Measurements from ENCODE around the gene SAMD14. TPM values are rescaled to one million over a fixed set of nuclear protein-coding genes. Genes with fewer than 3 reads are reported as not detected.

The SAMD14 gene
- total RNA-seq, 1 donor from 2014 or later = 8.7 TPM

DNA sequence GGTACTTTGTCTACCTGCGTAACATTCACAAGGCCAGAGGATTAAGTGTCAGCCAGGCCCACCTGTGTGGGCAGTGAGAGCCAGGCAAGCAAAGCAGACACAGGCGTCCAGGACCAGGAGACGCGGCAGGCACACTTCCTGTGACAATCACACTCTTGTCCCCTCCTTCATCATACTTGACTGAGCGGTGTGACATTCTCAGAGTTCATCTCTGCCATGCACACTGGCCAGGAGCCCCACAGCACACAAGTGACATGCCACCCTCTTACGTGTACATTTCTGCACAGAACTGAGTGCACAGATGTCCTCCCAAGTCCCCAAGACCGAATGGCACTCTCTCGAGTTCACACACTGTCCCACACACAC is 11.8 kb upstream of the SAMD14 start:
- TF ChIP-seq, protein P1, sequence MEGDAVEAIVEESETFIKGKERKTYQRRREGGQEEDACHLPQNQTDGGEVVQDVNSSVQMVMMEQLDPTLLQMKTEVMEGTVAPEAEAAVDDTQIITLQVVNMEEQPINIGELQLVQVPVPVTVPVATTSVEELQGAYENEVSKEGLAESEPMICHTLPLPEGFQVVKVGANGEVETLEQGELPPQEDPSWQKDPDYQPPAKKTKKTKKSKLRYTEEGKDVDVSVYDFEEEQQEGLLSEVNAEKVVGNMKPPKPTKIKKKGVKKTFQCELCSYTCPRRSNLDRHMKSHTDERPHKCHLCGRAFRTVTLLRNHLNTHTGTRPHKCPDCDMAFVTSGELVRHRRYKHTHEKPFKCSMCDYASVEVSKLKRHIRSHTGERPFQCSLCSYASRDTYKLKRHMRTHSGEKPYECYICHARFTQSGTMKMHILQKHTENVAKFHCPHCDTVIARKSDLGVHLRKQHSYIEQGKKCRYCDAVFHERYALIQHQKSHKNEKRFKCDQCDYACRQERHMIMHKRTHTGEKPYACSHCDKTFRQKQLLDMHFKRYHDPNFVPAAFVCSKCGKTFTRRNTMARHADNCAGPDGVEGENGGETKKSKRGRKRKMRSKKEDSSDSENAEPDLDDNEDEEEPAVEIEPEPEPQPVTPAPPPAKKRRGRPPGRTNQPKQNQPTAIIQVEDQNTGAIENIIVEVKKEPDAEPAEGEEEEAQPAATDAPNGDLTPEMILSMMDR (IDR thresholded peaks at IDR 0.05) = no peak
- TF ChIP-seq EZH2 (IDR thresholded peaks at IDR 0.05) (no peak), EZH2phosphoT487 (IDR thresholded peaks at IDR 0.05) (no peak)
- Histone ChIP-seq H3F3A (ENCODE audit: low read depth) (peaks cover 8% of the 10 kb centered on the region), H3K27me3 (no peaks in the 10 kb centered on the region), H3K36me3 (no peaks in the 10 kb centered on the region), H3K79me2 (ENCODE audit: low read depth) (peaks cover 8% of the 10 kb centered on the region), H3K9me3 (ENCODE audit: low read depth) (no peaks in the 10 kb centered on the region), H3K4me2 (no peak overlapping the region), H2AFZ (replicated peaks) (no peak overlapping the region), H3K4me1 (peaks cover 5% of the 10 kb centered on the region), H4K20me1 (ENCODE audit: low read depth) (peaks cover 29% of the 10 kb centered on the region), H3K9ac (no peak overlapping the region), H3K27ac (no peak overlapping the region), H3K4me3 (no peak overlapping the region)
- H3K4me1 Mint-ChIP-seq = peaks cover 16% of the 10 kb centered on the region
- no peak overlapping the region for H3K4me3 Mint-ChIP-seq
- H3K27me3 Mint-ChIP-seq (ENCODE audit: insufficient read depth, low read depth) = peaks cover 15% of the 10 kb centered on the region
- H3K27ac Mint-ChIP-seq = no peak overlapping the region
- DNase-seq (ENCODE audit: low spot score) = no peak
- peaks cover 43% of the 10 kb centered on the region for H3K36me3 Mint-ChIP-seq
- H3K9me3 Mint-ChIP-seq = no peaks in the 10 kb centered on the region

DNA sequence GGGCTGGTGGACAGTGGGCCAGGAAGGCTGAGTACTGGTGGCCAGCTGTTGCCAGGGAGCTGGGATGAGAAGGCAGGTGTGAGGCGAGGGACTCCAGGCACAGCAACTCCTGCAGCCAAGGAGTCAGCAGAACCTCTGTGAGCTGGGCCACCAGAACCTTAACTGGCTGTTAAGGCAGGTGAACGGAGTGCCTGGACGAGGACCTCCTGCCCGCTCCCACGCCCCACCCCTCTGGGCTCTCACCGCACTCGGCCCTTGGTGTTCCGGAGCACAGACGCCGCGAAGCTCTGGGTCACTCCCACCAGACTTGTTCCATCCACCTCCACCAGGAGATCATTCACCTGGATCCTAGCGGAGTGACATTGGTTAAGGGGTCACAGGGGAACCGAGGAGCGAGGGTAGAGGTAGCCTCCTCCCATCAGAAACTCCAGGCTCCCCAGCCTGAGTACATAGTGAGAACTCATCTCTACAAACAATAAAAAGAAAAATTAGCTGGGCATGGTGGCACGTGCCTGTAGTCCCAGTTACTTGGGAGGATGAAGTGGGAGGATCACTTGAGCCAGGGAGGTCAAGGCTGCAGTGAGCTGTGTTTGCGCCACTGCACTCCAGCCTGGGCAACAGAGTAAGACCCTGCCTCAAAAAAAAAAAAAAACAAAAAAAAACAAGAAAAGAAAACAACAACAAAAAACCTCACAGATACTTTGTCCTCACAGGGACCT is 11.2 kb upstream of the SAMD14 start:
- H3K27ac ChIP-seq = no peak overlapping the region
- no peak for DNase-seq (ENCODE audit: low spot score)
- Mint-ChIP-seq H3K36me3 (peaks cover 46% of the 10 kb centered on the region), H3K9me3 (no peaks in the 10 kb centered on the region), H3K27me3 (ENCODE audit: insufficient read depth, low read depth) (peaks cover 13% of the 10 kb centered on the region), H3K4me1 (peaks cover 12% of the 10 kb centered on the region), H3K27ac (no peak overlapping the region), H3K4me3 (no peak overlapping the region)
- peaks cover 8% of the 10 kb centered on the region for H3F3A ChIP-seq (ENCODE audit: low read depth)
- TF ChIP-seq EZH2 (IDR thresholded peaks at IDR 0.05) = no peak
- TF ChIP-seq, protein P1 (IDR thresholded peaks at IDR 0.05) = no peak
- no peak for TF ChIP-seq EZH2phosphoT487 (IDR thresholded peaks at IDR 0.05)
- H3K36me3 ChIP-seq = no peaks in the 10 kb centered on the region
- no peaks in the 10 kb centered on the region for H3K9me3 ChIP-seq (ENCODE audit: low read depth)
- H3K4me2 ChIP-seq = no peak overlapping the region
- H3K4me1 ChIP-seq = no peaks in the 10 kb centered on the region
- no peak overlapping the region for H3K9ac ChIP-seq
- peaks cover 2% of the 10 kb centered on the region for H3K79me2 ChIP-seq (ENCODE audit: low read depth)
- peaks cover 23% of the 10 kb centered on the region for H4K20me1 ChIP-seq (ENCODE audit: low read depth)
- no peak overlapping the region for H3K4me3 ChIP-seq
- no peaks in the 10 kb centered on the region for H3K27me3 ChIP-seq
- no peak overlapping the region for H2AFZ ChIP-seq (replicated peaks)

DNA sequence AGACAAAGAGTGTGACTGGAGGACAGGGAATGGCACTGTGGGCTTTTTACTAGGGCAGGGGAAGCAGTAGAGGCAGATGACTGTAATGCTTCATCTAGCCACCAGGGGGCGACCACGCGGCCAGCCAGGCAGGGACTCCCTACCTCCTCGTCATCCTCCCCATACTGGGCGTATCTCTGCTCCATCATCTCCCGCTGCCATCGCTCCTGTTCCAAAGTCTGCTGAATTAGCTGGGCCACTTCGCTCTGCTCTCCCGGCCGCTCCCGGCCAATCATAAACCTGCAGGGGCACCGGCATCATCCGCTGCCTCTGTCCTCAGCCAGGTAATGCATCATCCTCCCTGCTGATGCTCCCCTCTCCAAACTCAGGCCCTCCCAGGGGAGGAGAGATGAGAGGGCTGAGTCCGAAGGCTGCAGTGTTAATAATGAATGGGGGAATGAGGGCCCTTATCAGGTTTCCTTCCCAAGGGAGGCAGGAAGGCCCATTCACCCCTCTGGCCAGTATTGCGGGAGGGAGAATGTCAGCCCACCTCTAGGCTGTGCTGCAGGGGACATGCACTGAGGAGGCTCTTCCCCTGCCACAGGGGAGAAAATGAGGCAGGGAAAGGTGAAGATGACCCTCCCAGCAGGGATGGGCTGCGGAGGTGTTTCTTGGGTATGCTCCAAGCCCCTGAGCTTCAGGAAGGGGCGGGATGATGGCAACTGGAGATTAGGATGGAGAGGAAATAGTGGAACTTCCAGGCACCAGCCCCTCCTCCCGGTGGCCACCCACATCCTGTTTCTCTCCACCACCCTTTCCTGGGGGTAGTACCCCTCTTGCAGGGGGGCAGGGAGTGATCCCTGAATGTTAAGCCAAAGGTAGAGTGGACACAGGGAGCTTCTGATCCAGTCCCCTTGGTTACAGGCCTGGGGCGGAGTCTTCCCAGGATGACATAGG is 10.3 kb upstream of the SAMD14 start:
- peaks cover 7% of the 10 kb centered on the region for H3K27me3 Mint-ChIP-seq (ENCODE audit: insufficient read depth, low read depth)
- Histone ChIP-seq H4K20me1 (ENCODE audit: low read depth) (peaks cover 13% of the 10 kb centered on the region), H3K4me3 (no peak overlapping the region), H3K9me3 (ENCODE audit: low read depth) (no peaks in the 10 kb centered on the region), H3K36me3 (no peaks in the 10 kb centered on the region), H3K27me3 (no peaks in the 10 kb centered on the region), H3K27ac (no peak overlapping the region), H2AFZ (replicated peaks) (no peak overlapping the region), H3K4me2 (no peak overlapping the region), H3K4me1 (no peaks in the 10 kb centered on the region), H3K79me2 (ENCODE audit: low read depth) (no peaks in the 10 kb centered on the region), H3F3A (ENCODE audit: low read depth) (peaks cover 8% of the 10 kb centered on the region), H3K9ac (no peak overlapping the region)
- peak; percentile 75 for DNase-seq (ENCODE audit: low spot score)
- H3K4me1 Mint-ChIP-seq = peaks cover 7% of the 10 kb centered on the region
- no peak for TF ChIP-seq EZH2phosphoT487 (IDR thresholded peaks at IDR 0.05)
- TF ChIP-seq, protein P1 (IDR thresholded peaks at IDR 0.05) = peak; percentile 80
- H3K36me3 Mint-ChIP-seq = peaks cover 47% of the 10 kb centered on the region
- H3K9me3 Mint-ChIP-seq = no peaks in the 10 kb centered on the region
- H3K27ac Mint-ChIP-seq = peak overlapping the region; percentile 64
- no peak overlapping the region for H3K4me3 Mint-ChIP-seq
